HepG2 (cell line): Measurements from ENCODE around the gene LYRM7. TPM values are rescaled to one million over a fixed set of nuclear protein-coding genes. Genes with fewer than 3 reads are reported as not detected.

Experiments used
- HMG20A ChIP-seq: IDR thresholded peaks from 2 replicates; pipeline ENCODE4 v1.6.1; 2016; ENCODE audit warnings: borderline replicate concordance
- HMGA1 ChIP-seq: sonication (generic); formaldehyde crosslinking; conservative IDR thresholded peaks from 2 replicates; pipeline ENCODE4 v1.4.0; 2020; ENCODE audit warnings: missing genetic modification reagents
- RBAK ChIP-seq: sonication (generic); formaldehyde crosslinking; IDR thresholded peaks from 2 replicates; pipeline ENCODE4 v1.5.1; 2020; ENCODE audit warnings: mild to moderate bottlenecking, missing genetic modification reagents
- SRSF4 ChIP-seq: fragments of 200-400 bp; formaldehyde crosslinking; IDR thresholded peaks from one replicate; pipeline ENCODE4 v1.6.1; 2018; ENCODE audit warnings: mild to moderate bottlenecking, low read depth, low read length, moderate library complexity; ENCODE audit not compliant: poor library complexity, severe bottlenecking
- ZC3H4 ChIP-seq: sonication (generic); formaldehyde crosslinking; IDR thresholded peaks from 2 replicates; pipeline ENCODE4 v1.4.0; 2020; ENCODE audit warnings: missing genetic modification reagents, borderline replicate concordance
- ZNF431 ChIP-seq: sonication (generic); formaldehyde crosslinking; IDR thresholded peaks from 2 replicates; pipeline ENCODE4 v1.9.0; 2022; ENCODE audit warnings: missing genetic modification reagents, low read depth, mild to moderate bottlenecking, borderline replicate concordance
- ZNF672 ChIP-seq: sonication (generic); formaldehyde crosslinking; IDR thresholded peaks from 2 replicates; pipeline ENCODE4 v1.8.1; 2022; ENCODE audit warnings: missing genetic modification reagents
- polyA plus RNA-seq, 8 experiments: library from polyadenylated mRNA; depleted of rRNA in 3 of 8; stranded (reverse) in 7 of 8; unstranded in 1 of 8; fragments of >200 nt; fragmentation: Illumina TruSeq in 4 of 8; extraction: Trizol in 4 of 8; gene quantifications; 2 replicates each; pipeline versions ENCODE4 v1.2.1 to v1.2.3, GENCODE V29; 2011 to 2016; ENCODE audit warnings: low read depth in 4 of 8, missing spikeins in 1 of 8, mixed read lengths in 1 of 8; ENCODE audit not compliant: insufficient read depth in 1 of 8
- total RNA-seq, 5 experiments: library from RNA; depleted of rRNA; stranded (reverse); fragments of >200 nt; fragmentation: Illumina TruSeq; extraction: Trizol; gene quantifications; 2 replicates each; pipeline ENCODE4 v1.2.3, GENCODE V29; 2016; ENCODE audit warnings: low read depth in 1 of 5
- TF ChIP-seq, protein P1 (sequence below): sonication (generic); formaldehyde crosslinking; IDR thresholded peaks from 2 replicates; pipeline ENCODE4; 2020; ENCODE audit warnings: missing genetic modification reagents, mild to moderate bottlenecking, borderline replicate concordance
- TF ChIP-seq, protein P2 (sequence below): sonication (generic); formaldehyde crosslinking; IDR thresholded peaks from 2 replicates; pipeline ENCODE4 v1.8.0; 2022; ENCODE audit warnings: mild to moderate bottlenecking, missing genetic modification reagents, moderate library complexity
- TF ChIP-seq, protein P3 (sequence below): sonication (generic); formaldehyde crosslinking; conservative IDR thresholded peaks from 2 replicates; pipeline ENCODE4 v1.5.0; 2020; ENCODE audit warnings: missing genetic modification reagents
- TF ChIP-seq, protein P4 (sequence below): sonication (generic); formaldehyde crosslinking; IDR thresholded peaks from 2 replicates; pipeline ENCODE4 v1.5.0; 2020; ENCODE audit warnings: mild to moderate bottlenecking, missing genetic modification reagents, borderline replicate concordance

The LYRM7 gene
- total and polyA plus RNA-seq, 2 of the 13 experiments (the other 11 are each of a cell fraction or from before 2014, with no cell fraction given) = 3.0 to 5.5 TPM

DNA sequence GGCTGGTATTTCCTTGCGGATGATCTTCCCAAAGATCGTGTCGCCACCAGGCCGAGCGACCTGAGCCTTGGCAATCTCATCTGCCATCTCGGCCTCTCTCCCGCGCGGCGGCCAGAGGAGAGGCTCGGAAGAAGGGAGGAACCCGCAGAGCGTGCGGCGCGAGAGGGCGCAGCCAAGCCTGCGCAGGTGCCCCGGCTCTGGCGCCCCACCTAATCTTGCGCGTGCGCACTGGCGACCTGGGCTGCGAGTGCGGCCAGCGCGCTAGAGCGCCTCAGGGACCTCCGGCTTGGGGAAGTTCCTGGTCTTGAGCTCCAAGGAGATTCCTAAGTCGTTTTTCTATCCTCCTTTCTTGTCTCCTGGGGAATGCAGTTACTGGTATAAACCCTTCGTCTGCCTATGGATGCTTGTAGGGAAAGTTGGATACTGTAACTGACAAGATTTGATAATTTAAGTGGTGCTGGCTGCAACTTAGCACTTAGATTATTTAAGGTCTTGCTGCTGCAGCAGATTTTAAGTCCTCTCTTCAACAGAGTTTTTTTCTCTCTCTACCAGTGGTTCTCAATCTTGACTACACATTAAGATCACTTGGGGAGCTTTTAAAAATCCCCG, 5.5 kb upstream of the LYRM7 start, which contains the start of gene HINT1 (continued):
- TF ChIP-seq, protein P1, sequence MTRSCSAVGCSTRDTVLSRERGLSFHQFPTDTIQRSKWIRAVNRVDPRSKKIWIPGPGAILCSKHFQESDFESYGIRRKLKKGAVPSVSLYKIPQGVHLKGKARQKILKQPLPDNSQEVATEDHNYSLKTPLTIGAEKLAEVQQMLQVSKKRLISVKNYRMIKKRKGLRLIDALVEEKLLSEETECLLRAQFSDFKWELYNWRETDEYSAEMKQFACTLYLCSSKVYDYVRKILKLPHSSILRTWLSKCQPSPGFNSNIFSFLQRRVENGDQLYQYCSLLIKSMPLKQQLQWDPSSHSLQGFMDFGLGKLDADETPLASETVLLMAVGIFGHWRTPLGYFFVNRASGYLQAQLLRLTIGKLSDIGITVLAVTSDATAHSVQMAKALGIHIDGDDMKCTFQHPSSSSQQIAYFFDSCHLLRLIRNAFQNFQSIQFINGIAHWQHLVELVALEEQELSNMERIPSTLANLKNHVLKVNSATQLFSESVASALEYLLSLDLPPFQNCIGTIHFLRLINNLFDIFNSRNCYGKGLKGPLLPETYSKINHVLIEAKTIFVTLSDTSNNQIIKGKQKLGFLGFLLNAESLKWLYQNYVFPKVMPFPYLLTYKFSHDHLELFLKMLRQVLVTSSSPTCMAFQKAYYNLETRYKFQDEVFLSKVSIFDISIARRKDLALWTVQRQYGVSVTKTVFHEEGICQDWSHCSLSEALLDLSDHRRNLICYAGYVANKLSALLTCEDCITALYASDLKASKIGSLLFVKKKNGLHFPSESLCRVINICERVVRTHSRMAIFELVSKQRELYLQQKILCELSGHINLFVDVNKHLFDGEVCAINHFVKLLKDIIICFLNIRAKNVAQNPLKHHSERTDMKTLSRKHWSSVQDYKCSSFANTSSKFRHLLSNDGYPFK (CRISPR knock-in tag) = no peak
- TF ChIP-seq ZNF431 (CRISPR knock-in tag) (no peak), ZNF672 (CRISPR knock-in tag) (no peak), HMGA1 (CRISPR knock-in tag) (no peak), ZC3H4 (CRISPR knock-in tag) (no peak), RBAK (CRISPR knock-in tag) (no peak), HMG20A (CRISPR knock-in tag) (no peak), SRSF4 (no peak)
- TF ChIP-seq, protein P2, sequence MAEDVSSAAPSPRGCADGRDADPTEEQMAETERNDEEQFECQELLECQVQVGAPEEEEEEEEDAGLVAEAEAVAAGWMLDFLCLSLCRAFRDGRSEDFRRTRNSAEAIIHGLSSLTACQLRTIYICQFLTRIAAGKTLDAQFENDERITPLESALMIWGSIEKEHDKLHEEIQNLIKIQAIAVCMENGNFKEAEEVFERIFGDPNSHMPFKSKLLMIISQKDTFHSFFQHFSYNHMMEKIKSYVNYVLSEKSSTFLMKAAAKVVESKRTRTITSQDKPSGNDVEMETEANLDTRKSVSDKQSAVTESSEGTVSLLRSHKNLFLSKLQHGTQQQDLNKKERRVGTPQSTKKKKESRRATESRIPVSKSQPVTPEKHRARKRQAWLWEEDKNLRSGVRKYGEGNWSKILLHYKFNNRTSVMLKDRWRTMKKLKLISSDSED = no peak
- TF ChIP-seq, protein P3, sequence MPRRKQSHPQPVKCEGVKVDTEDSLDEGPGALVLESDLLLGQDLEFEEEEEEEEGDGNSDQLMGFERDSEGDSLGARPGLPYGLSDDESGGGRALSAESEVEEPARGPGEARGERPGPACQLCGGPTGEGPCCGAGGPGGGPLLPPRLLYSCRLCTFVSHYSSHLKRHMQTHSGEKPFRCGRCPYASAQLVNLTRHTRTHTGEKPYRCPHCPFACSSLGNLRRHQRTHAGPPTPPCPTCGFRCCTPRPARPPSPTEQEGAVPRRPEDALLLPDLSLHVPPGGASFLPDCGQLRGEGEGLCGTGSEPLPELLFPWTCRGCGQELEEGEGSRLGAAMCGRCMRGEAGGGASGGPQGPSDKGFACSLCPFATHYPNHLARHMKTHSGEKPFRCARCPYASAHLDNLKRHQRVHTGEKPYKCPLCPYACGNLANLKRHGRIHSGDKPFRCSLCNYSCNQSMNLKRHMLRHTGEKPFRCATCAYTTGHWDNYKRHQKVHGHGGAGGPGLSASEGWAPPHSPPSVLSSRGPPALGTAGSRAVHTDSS (CRISPR knock-in tag) = no peak
- TF ChIP-seq, protein P4, sequence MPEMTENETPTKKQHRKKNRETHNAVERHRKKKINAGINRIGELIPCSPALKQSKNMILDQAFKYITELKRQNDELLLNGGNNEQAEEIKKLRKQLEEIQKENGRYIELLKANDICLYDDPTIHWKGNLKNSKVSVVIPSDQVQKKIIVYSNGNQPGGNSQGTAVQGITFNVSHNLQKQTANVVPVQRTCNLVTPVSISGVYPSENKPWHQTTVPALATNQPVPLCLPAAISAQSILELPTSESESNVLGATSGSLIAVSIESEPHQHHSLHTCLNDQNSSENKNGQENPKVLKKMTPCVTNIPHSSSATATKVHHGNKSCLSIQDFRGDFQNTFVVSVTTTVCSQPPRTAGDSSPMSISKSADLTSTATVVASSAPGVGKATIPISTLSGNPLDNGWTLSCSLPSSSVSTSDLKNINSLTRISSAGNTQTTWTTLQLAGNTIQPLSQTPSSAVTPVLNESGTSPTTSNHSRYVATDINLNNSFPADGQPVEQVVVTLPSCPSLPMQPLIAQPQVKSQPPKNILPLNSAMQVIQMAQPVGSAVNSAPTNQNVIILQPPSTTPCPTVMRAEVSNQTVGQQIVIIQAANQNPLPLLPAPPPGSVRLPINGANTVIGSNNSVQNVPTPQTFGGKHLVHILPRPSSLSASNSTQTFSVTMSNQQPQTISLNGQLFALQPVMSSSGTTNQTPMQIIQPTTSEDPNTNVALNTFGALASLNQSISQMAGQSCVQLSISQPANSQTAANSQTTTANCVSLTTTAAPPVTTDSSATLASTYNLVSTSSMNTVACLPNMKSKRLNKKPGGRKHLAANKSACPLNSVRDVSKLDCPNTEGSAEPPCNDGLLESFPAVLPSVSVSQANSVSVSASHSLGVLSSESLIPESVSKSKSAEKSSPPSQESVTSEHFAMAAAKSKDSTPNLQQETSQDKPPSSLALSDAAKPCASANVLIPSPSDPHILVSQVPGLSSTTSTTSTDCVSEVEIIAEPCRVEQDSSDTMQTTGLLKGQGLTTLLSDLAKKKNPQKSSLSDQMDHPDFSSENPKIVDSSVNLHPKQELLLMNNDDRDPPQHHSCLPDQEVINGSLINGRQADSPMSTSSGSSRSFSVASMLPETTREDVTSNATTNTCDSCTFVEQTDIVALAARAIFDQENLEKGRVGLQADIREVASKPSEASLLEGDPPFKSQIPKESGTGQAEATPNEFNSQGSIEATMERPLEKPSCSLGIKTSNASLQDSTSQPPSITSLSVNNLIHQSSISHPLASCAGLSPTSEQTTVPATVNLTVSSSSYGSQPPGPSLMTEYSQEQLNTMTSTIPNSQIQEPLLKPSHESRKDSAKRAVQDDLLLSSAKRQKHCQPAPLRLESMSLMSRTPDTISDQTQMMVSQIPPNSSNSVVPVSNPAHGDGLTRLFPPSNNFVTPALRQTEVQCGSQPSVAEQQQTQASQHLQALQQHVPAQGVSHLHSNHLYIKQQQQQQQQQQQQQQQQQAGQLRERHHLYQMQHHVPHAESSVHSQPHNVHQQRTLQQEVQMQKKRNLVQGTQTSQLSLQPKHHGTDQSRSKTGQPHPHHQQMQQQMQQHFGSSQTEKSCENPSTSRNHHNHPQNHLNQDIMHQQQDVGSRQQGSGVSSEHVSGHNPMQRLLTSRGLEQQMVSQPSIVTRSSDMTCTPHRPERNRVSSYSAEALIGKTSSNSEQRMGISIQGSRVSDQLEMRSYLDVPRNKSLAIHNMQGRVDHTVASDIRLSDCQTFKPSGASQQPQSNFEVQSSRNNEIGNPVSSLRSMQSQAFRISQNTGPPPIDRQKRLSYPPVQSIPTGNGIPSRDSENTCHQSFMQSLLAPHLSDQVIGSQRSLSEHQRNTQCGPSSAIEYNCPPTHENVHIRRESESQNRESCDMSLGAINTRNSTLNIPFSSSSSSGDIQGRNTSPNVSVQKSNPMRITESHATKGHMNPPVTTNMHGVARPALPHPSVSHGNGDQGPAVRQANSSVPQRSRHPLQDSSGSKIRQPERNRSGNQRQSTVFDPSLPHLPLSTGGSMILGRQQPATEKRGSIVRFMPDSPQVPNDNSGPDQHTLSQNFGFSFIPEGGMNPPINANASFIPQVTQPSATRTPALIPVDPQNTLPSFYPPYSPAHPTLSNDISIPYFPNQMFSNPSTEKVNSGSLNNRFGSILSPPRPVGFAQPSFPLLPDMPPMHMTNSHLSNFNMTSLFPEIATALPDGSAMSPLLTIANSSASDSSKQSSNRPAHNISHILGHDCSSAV = no peak
